HS-5 (cell line): ENCODE measurements around the gene CST6.
A peak's percentile ranks its signal among the peaks of the same experiment; 100 is the strongest.

Source experiments
- DNase-seq: peaks from one replicate; pipeline ENCODE4 v3.0.0-alpha.2; 2012; ENCODE audit warnings: low read depth

CST6 gene

GRCh38 chr11:66011785-66012303 lies at the start of gene CST6:
CST6 (plus strand) TSS chr11:66012008; CDS start chr11:66012045, 37 bp downstream.
- DNase-seq = no peak

- no peak for DNase-seq
Observed at GRCh38 chr11:65962141-65962564, 49.7 kb upstream of the CST6 start.

- DNase-seq = no peak
Observed at GRCh38 chr11:65964906-65965305, 46.9 kb upstream of the CST6 start.

- DNase-seq = no peak
Observed at GRCh38 chr11:65965986-65966762, 45.6 kb upstream of the CST6 start.

GRCh38 chr11:65967329-65967934 lies 44.4 kb upstream of the CST6 start:
- DNase-seq = no peak

GRCh38 chr11:65968600-65969482 lies 43.0 kb upstream of the CST6 start:
- no peak for DNase-seq

- no peak for DNase-seq
Observed at GRCh38 chr11:65972116-65972515, 39.7 kb upstream of the CST6 start.

- DNase-seq = peak; percentile 30
Observed at GRCh38 chr11:65973439-65974110, 38.2 kb upstream of the CST6 start.

GRCh38 chr11:65975771-65976170 lies 36.0 kb upstream of the CST6 start:
- no peak for DNase-seq

GRCh38 chr11:65976216-65977176 lies 35.3 kb upstream of the CST6 start:
- no peak for DNase-seq

GRCh38 chr11:65977621-65978390 lies 34.0 kb upstream of the CST6 start:
- DNase-seq = no peak

GRCh38 chr11:65978391-65979238 lies 33.2 kb upstream of the CST6 start:
- DNase-seq = no peak

GRCh38 chr11:65979261-65979759 lies 32.5 kb upstream of the CST6 start:
- no peak for DNase-seq

- DNase-seq = no peak
Observed at GRCh38 chr11:65981101-65981740, 30.6 kb upstream of the CST6 start.

- DNase-seq = no peak
Observed at GRCh38 chr11:65981972-65982823, 29.6 kb upstream of the CST6 start.

- DNase-seq = no peak
Observed at GRCh38 chr11:65982824-65983588, 28.8 kb upstream of the CST6 start.
